Type B pancreatic cell (in vitro differentiated cells): ENCODE results near the gene FA2H. TPM values are rescaled to one million over a fixed set of nuclear protein-coding genes. Genes with fewer than 3 reads are reported as not detected.

Source experiments
- DNase-seq: peaks from one replicate; pipeline ENCODE4 v3.0.0; 2021; ENCODE audit warnings: mixed read lengths; ENCODE audit not compliant: unreplicated experiment; ENCODE audit errors: extremely low spot score
- H3K27ac Mint-ChIP-seq: 2 replicates; pipeline ENCODE4 v1.8.0; 2021; ENCODE audit warnings: mild to moderate bottlenecking, mixed read lengths
- H3K27me3 Mint-ChIP-seq: 2 replicates; pipeline ENCODE4 v1.8.0; 2021; ENCODE audit warnings: mixed read lengths
- H3K36me3 Mint-ChIP-seq: 2 replicates; pipeline ENCODE4 v1.8.0; 2021; ENCODE audit warnings: mixed read lengths
- H3K4me1 Mint-ChIP-seq: one replicate; pipeline ENCODE4 v1.8.0; 2021; ENCODE audit warnings: mixed read lengths; ENCODE audit not compliant: unreplicated experiment
- H3K4me3 Mint-ChIP-seq: 2 replicates; pipeline ENCODE4 v1.8.0; 2021; ENCODE audit warnings: mild to moderate bottlenecking, mixed read lengths
- H3K9me3 Mint-ChIP-seq: 2 replicates; pipeline ENCODE4 v1.8.0; 2021; ENCODE audit warnings: mixed read lengths
- CTCF ChIP-seq: fragments of 200-600 bp; sonication (generic); conservative IDR thresholded peaks from 2 replicates; pipeline ENCODE4 v1.5.0; 2021; ENCODE audit warnings: antibody characterized with exemption, mild to moderate bottlenecking
- total RNA-seq: library from RNA; stranded (reverse); gene quantifications from 2 replicates; pipeline ENCODE4 v1.2.1, GENCODE V29; 2021; ENCODE audit warnings: low replicate concordance

Gene FA2H
- total RNA-seq, 1 donor from 2014 or later = 5.0 TPM

GRCh38 chr16:74748616-74749026 lies 26.0 kb downstream of the FA2H start:
- Mint-ChIP-seq H3K9me3 (no peaks in the 10 kb centered on the region), H3K27ac (no peak overlapping the region), H3K4me3 (no peak overlapping the region), H3K36me3 (no peaks in the 10 kb centered on the region), H3K4me1 (no peaks in the 10 kb centered on the region), H3K27me3 (peaks cover 9% of the 10 kb centered on the region)
- no peak for TF ChIP-seq CTCF
- no peak for DNase-seq

GRCh38 chr16:74747716-74748615 lies 26.7 kb downstream of the FA2H start:
- Mint-ChIP-seq H3K4me3 (no peak overlapping the region), H3K27me3 (peaks cover 9% of the 10 kb centered on the region), H3K4me1 (peaks cover 4% of the 10 kb centered on the region), H3K9me3 (no peaks in the 10 kb centered on the region), H3K36me3 (no peaks in the 10 kb centered on the region), H3K27ac (no peak overlapping the region)
- no peak for TF ChIP-seq CTCF
- no peak for DNase-seq

GRCh38 chr16:74745926-74746325 lies 28.7 kb downstream of the FA2H start:
- no peak for TF ChIP-seq CTCF
- H3K27me3 Mint-ChIP-seq = no peaks in the 10 kb centered on the region
- no peaks in the 10 kb centered on the region for H3K9me3 Mint-ChIP-seq
- no peaks in the 10 kb centered on the region for H3K36me3 Mint-ChIP-seq
- no peak for DNase-seq
- H3K27ac Mint-ChIP-seq = no peak overlapping the region
- no peak overlapping the region for H3K4me3 Mint-ChIP-seq
- H3K4me1 Mint-ChIP-seq = peaks cover 11% of the 10 kb centered on the region

- Mint-ChIP-seq H3K36me3 (no peaks in the 10 kb centered on the region), H3K4me3 (no peak overlapping the region), H3K27ac (no peak overlapping the region), H3K27me3 (no peaks in the 10 kb centered on the region), H3K9me3 (no peaks in the 10 kb centered on the region), H3K4me1 (peaks cover 11% of the 10 kb centered on the region)
- DNase-seq = no peak
- no peak for TF ChIP-seq CTCF
These were observed 29.5 kb downstream of the FA2H start for GRCh38 chr16:74745109-74745615.

GRCh38 chr16:74744566-74744965 lies 30.1 kb downstream of the FA2H start:
- Mint-ChIP-seq H3K4me3 (no peak overlapping the region), H3K4me1 (peaks cover 11% of the 10 kb centered on the region), H3K9me3 (no peaks in the 10 kb centered on the region), H3K27ac (no peak overlapping the region), H3K36me3 (no peaks in the 10 kb centered on the region), H3K27me3 (no peaks in the 10 kb centered on the region)
- no peak for DNase-seq
- no peak for TF ChIP-seq CTCF
